ENCODE results near the gene DNAJA4.

GRCh38 chr15:78244101-78244500 is 20.3 kb upstream of the DNAJA4 start:
- no peak for TF ChIP-seq POLR2A (IDR thresholded peaks at IDR 0.05)
- no peak for TF ChIP-seq CTCF (IDR thresholded peaks at IDR 0.05)

All from lower leg skin (tissue), 3 donors.